Memory B cell (primary cell): Measurements from ENCODE around the gene FARP1.

Source experiments
- ATAC-seq: fragments of 150-1000 bp; cut with Tn5 transposase; 2 replicates; pipeline ENCODE4 v1.10.0; 2021; ENCODE audit warnings: low read depth, mild to moderate bottlenecking, moderate library complexity
- DNase-seq, 2 donors: peaks; one replicate each; pipeline ENCODE4 v3.0.0; 2022; ENCODE audit warnings: low spot score in 2 of 2
- H3K27ac Mint-ChIP-seq: one replicate; pipeline ENCODE4 v1.8.0; 2022; ENCODE audit warnings: mild to moderate bottlenecking, moderate library complexity, mixed read lengths
- H3K27me3 Mint-ChIP-seq: one replicate; pipeline ENCODE4 v1.8.0; 2022; ENCODE audit warnings: mixed read lengths
- H3K36me3 Mint-ChIP-seq: one replicate; pipeline ENCODE4 v1.8.0; 2022; ENCODE audit warnings: mild to moderate bottlenecking, mixed read lengths
- H3K4me1 Mint-ChIP-seq: one replicate; pipeline ENCODE4 v1.8.0; 2022; ENCODE audit warnings: mixed read lengths
- H3K4me3 Mint-ChIP-seq: one replicate; pipeline ENCODE4 v1.8.0; 2022; ENCODE audit warnings: mild to moderate bottlenecking, moderate library complexity, mixed read lengths
- H3K9me3 Mint-ChIP-seq: one replicate; pipeline ENCODE4 v1.8.0; 2022; ENCODE audit warnings: mixed read lengths

Gene FARP1

GRCh38 chr13:98313023-98313921 lies 170.4 kb downstream of the FARP1 start:
- Mint-ChIP-seq H3K4me3 (no peak overlapping the region), H3K9me3 (no peaks in the 10 kb centered on the region), H3K36me3 (no peaks in the 10 kb centered on the region), H3K4me1 (no peaks in the 10 kb centered on the region), H3K27me3 (peaks cover 7% of the 10 kb centered on the region), H3K27ac (no peak overlapping the region)
- no peak for DNase-seq
- ATAC-seq = no peak

- H3K27me3 Mint-ChIP-seq = peaks cover 7% of the 10 kb centered on the region
- ATAC-seq = no peak
- H3K9me3 Mint-ChIP-seq = no peaks in the 10 kb centered on the region
- DNase-seq = no peak
- H3K4me1 Mint-ChIP-seq = no peaks in the 10 kb centered on the region
- H3K27ac Mint-ChIP-seq = no peak overlapping the region
- H3K4me3 Mint-ChIP-seq = no peak overlapping the region
- H3K36me3 Mint-ChIP-seq = no peaks in the 10 kb centered on the region
Observed at GRCh38 chr13:98313922-98314292, 171.0 kb downstream of the FARP1 start.

- ATAC-seq = no peak
- H3K4me3 Mint-ChIP-seq = no peak overlapping the region
- H3K27me3 Mint-ChIP-seq = peaks cover 7% of the 10 kb centered on the region
- H3K4me1 Mint-ChIP-seq = no peaks in the 10 kb centered on the region
- no peak for DNase-seq
- H3K27ac Mint-ChIP-seq = no peak overlapping the region
- H3K9me3 Mint-ChIP-seq = no peaks in the 10 kb centered on the region
- H3K36me3 Mint-ChIP-seq = no peaks in the 10 kb centered on the region
Observed at GRCh38 chr13:98315466-98315865, 172.6 kb downstream of the FARP1 start.

GRCh38 chr13:98315902-98316301 lies 173.0 kb downstream of the FARP1 start:
- Mint-ChIP-seq H3K9me3 (no peaks in the 10 kb centered on the region), H3K36me3 (no peaks in the 10 kb centered on the region), H3K4me3 (no peak overlapping the region), H3K4me1 (no peaks in the 10 kb centered on the region), H3K27ac (no peak overlapping the region), H3K27me3 (peaks cover 8% of the 10 kb centered on the region)
- DNase-seq (no peak), ATAC-seq (no peak)

- Mint-ChIP-seq H3K4me1 (no peaks in the 10 kb centered on the region), H3K4me3 (no peak overlapping the region), H3K9me3 (no peaks in the 10 kb centered on the region), H3K27me3 (peaks cover 12% of the 10 kb centered on the region), H3K27ac (no peak overlapping the region), H3K36me3 (no peaks in the 10 kb centered on the region)
- ATAC-seq = no peak
- DNase-seq = no peak
Observed at GRCh38 chr13:98317573-98318171, 174.8 kb downstream of the FARP1 start.

GRCh38 chr13:98318263-98318878 lies 175.5 kb downstream of the FARP1 start:
- DNase-seq = no peak
- no peak overlapping the region for H3K4me3 Mint-ChIP-seq

GRCh38 chr13:98320561-98321105 lies 177.7 kb downstream of the FARP1 start:
- ATAC-seq (no peak), DNase-seq (no peak)
- Mint-ChIP-seq H3K36me3 (no peaks in the 10 kb centered on the region), H3K27ac (no peak overlapping the region), H3K9me3 (no peaks in the 10 kb centered on the region), H3K4me3 (no peak overlapping the region), H3K4me1 (no peaks in the 10 kb centered on the region), H3K27me3 (peaks cover 8% of the 10 kb centered on the region)

More at GRCh38 chr13:98318263-98318878, 175.5 kb downstream of the FARP1 start:
- H3K4me1 Mint-ChIP-seq = no peaks in the 10 kb centered on the region
- H3K36me3 Mint-ChIP-seq = no peaks in the 10 kb centered on the region
- H3K9me3 Mint-ChIP-seq = no peaks in the 10 kb centered on the region
- H3K27ac Mint-ChIP-seq = no peak overlapping the region
- H3K27me3 Mint-ChIP-seq = peaks cover 8% of the 10 kb centered on the region
- no peak for ATAC-seq

- no peak for DNase-seq
- no peaks in the 10 kb centered on the region for H3K9me3 Mint-ChIP-seq
- H3K36me3 Mint-ChIP-seq = no peaks in the 10 kb centered on the region
- ATAC-seq = no peak
- H3K4me3 Mint-ChIP-seq = no peak overlapping the region
- peaks cover 8% of the 10 kb centered on the region for H3K27me3 Mint-ChIP-seq
- no peaks in the 10 kb centered on the region for H3K4me1 Mint-ChIP-seq
- H3K27ac Mint-ChIP-seq = no peak overlapping the region
Observed at GRCh38 chr13:98321395-98321794, 178.5 kb downstream of the FARP1 start.

- H3K4me1 Mint-ChIP-seq = no peaks in the 10 kb centered on the region
- no peaks in the 10 kb centered on the region for H3K36me3 Mint-ChIP-seq
- H3K27ac Mint-ChIP-seq = no peak overlapping the region
- H3K27me3 Mint-ChIP-seq = peaks cover 8% of the 10 kb centered on the region
- no peak for DNase-seq
- no peak for ATAC-seq
- H3K4me3 Mint-ChIP-seq = no peak overlapping the region
- H3K9me3 Mint-ChIP-seq = no peaks in the 10 kb centered on the region
Observed at GRCh38 chr13:98322091-98322718, 179.3 kb downstream of the FARP1 start.

- ATAC-seq = no peak
- Mint-ChIP-seq H3K9me3 (no peaks in the 10 kb centered on the region), H3K27ac (no peak overlapping the region), H3K4me3 (no peak overlapping the region), H3K36me3 (no peaks in the 10 kb centered on the region), H3K27me3 (peaks cover 5% of the 10 kb centered on the region), H3K4me1 (no peaks in the 10 kb centered on the region)
- DNase-seq = no peak
Observed at GRCh38 chr13:98324105-98324504, 181.2 kb downstream of the FARP1 start.

GRCh38 chr13:98325724-98326123 lies 182.8 kb downstream of the FARP1 start:
- no peaks in the 10 kb centered on the region for H3K36me3 Mint-ChIP-seq
- H3K27me3 Mint-ChIP-seq = peaks cover 6% of the 10 kb centered on the region
- ATAC-seq (no peak), DNase-seq (no peak)
- H3K9me3 Mint-ChIP-seq = no peaks in the 10 kb centered on the region
- H3K4me3 Mint-ChIP-seq = no peak overlapping the region
- H3K27ac Mint-ChIP-seq = no peak overlapping the region
- no peaks in the 10 kb centered on the region for H3K4me1 Mint-ChIP-seq

- H3K36me3 Mint-ChIP-seq = no peaks in the 10 kb centered on the region
- no peak for DNase-seq
- no peak for ATAC-seq
- no peak overlapping the region for H3K27ac Mint-ChIP-seq
- H3K4me1 Mint-ChIP-seq = no peaks in the 10 kb centered on the region
- no peaks in the 10 kb centered on the region for H3K9me3 Mint-ChIP-seq
- no peak overlapping the region for H3K4me3 Mint-ChIP-seq
- peaks cover 2% of the 10 kb centered on the region for H3K27me3 Mint-ChIP-seq
Observed at GRCh38 chr13:98326291-98326690, 183.4 kb downstream of the FARP1 start.

GRCh38 chr13:98327371-98328270 lies 184.7 kb downstream of the FARP1 start:
- no peak for DNase-seq
- no peak overlapping the region for H3K27ac Mint-ChIP-seq
- ATAC-seq = no peak
- H3K4me3 Mint-ChIP-seq = no peak overlapping the region
- no peaks in the 10 kb centered on the region for H3K9me3 Mint-ChIP-seq
- no peaks in the 10 kb centered on the region for H3K36me3 Mint-ChIP-seq
- no peaks in the 10 kb centered on the region for H3K4me1 Mint-ChIP-seq
- H3K27me3 Mint-ChIP-seq = peaks cover 3% of the 10 kb centered on the region
